ENCODE data around the gene RIF1. TPM values are rescaled to one million over a fixed set of nuclear protein-coding genes. Genes with fewer than 3 reads are reported as not detected.

Gene RIF1
- total RNA-seq (10 to 100 TPM; 15.3 to 26.9 TPM), polyA plus RNA-seq (1 to 10 TPM; 2.2 to 9.0 TPM)

- H3K4me1 ChIP-seq (ENCODE audit: control insufficient read depth in 4 of 4, insufficient read depth in 4 of 4, low read length in 3 of 4) = peaks cover 0 to 7% (median 4%) of the 10 kb centered on the region in 4 donors
- H3K27ac ChIP-seq (ENCODE audit: low read depth in 1 of 2, low read length in 2 of 2) = peak within 1 kb of the TSS; percentile 88 to 97
- peaks cover 0 to 4% (median 4%) of the 10 kb centered on the region in 4 donors for H3K36me3 ChIP-seq (ENCODE audit: control insufficient read depth in 4 of 4, insufficient read depth in 3 of 4, low read depth in 1 of 4, low read length in 3 of 4)
- TF ChIP-seq CTCF (IDR thresholded peaks at IDR 0.05; ENCODE audit: low read depth, low read length, missing input control) = peak; percentile 37
- TF ChIP-seq RXRA (IDR thresholded peaks at IDR 0.05) = peak in 1 of 2 donors; percentile 17
- peak in 1 of 2 donors; percentile 34 for TF ChIP-seq EGR1 (IDR thresholded peaks at IDR 0.05; ENCODE audit: low read depth in 2 of 2)
- peak; percentile 47 to 51 for TF ChIP-seq RAD21 (IDR thresholded peaks at IDR 0.05)
- peak; percentile 56 for TF ChIP-seq MAX (IDR thresholded peaks at IDR 0.05)
- peak; percentile 37 for TF ChIP-seq NR2F2 (IDR thresholded peaks at IDR 0.05)
- no peak for TF ChIP-seq JUND (IDR thresholded peaks at IDR 0.05)
- peak; percentile 99 for TF ChIP-seq YY1 (IDR thresholded peaks at IDR 0.05)
- TF ChIP-seq FOXA2 (IDR thresholded peaks at IDR 0.05) = no peak
- no peaks in the 10 kb centered on the region for H3K27me3 ChIP-seq (ENCODE audit: control insufficient read depth in 4 of 4, insufficient read depth in 4 of 4, low read length in 3 of 4)
- peak within 1 kb of the TSS; percentile 80 to 88 for H3K9ac ChIP-seq (ENCODE audit: low read depth in 1 of 2, low read length in 2 of 2)
- WGBS = under 1% methylated on average over 65 of the region's 65 CpGs
- peak within 1 kb of the TSS; percentile 78 to 96 (median 83) for H3K4me3 ChIP-seq (ENCODE audit: low read depth in 1 of 3, low read length in 3 of 3)
- no peaks in the 10 kb centered on the region for H3K9me3 ChIP-seq (ENCODE audit: control insufficient read depth in 4 of 4, low read length in 3 of 4)
- peak; percentile 85 for DNase-seq (ENCODE audit: low spot score)
Observed at GRCh38 chr2:151409601-151410484, at the start of gene RIF1. RIF1 (plus strand) TSS chr2:151409902; CDS start chr2:151410424, 522 bp downstream.

GRCh38 chr2:151361674-151362370 lies 47.9 kb upstream of the RIF1 start:
- DNase-seq (ENCODE audit: low spot score) = no peak
- Histone ChIP-seq H3K27me3 (ENCODE audit: control insufficient read depth in 4 of 4, insufficient read depth in 4 of 4, low read length in 3 of 4) (no peaks in the 10 kb centered on the region), H3K4me1 (ENCODE audit: control insufficient read depth in 4 of 4, insufficient read depth in 4 of 4, low read length in 3 of 4) (no peaks in the 10 kb centered on the region), H3K4me3 (ENCODE audit: low read depth in 1 of 3, low read length in 3 of 3) (no peak overlapping the region), H3K36me3 (ENCODE audit: control insufficient read depth in 4 of 4, insufficient read depth in 3 of 4, low read depth in 1 of 4, low read length in 3 of 4) (no peaks in the 10 kb centered on the region), H3K9me3 (ENCODE audit: control insufficient read depth in 4 of 4, low read length in 3 of 4) (no peaks in the 10 kb centered on the region), H3K27ac (ENCODE audit: low read depth in 1 of 2, low read length in 2 of 2) (no peak overlapping the region), H3K9ac (ENCODE audit: low read depth in 1 of 2, low read length in 2 of 2) (no peak overlapping the region)
- 74% methylated on average over 3 of the region's 3 CpGs for WGBS
- TF ChIP-seq SP1 (IDR thresholded peaks at IDR 0.05) = no peak
- no peak for TF ChIP-seq YY1 (IDR thresholded peaks at IDR 0.05)
- no peak for TF ChIP-seq CTCF (IDR thresholded peaks at IDR 0.05; ENCODE audit: low read depth, low read length, missing input control)
- no peak for TF ChIP-seq NR2F2 (IDR thresholded peaks at IDR 0.05)
- TF ChIP-seq JUND (IDR thresholded peaks at IDR 0.05) = no peak
- TF ChIP-seq HNF4G (IDR thresholded peaks at IDR 0.05) = no peak
- TF ChIP-seq MAX (IDR thresholded peaks at IDR 0.05) = no peak
